ENCODE data around the gene TFR2.

The TFR2 gene

GRCh38 chr7:100577103-100577502 is 64.2 kb downstream of the TFR2 start:
- no peak overlapping the region for H3K4me3 ChIP-seq (ENCODE audit: low read depth, low read length)
- DNase-seq (ENCODE audit: low read depth) = no peak

GRCh38 chr7:100576384-100576993 is 64.9 kb downstream of the TFR2 start:
- no peak overlapping the region for H3K4me3 ChIP-seq (ENCODE audit: low read depth, low read length)
- DNase-seq (ENCODE audit: low read depth) = no peak

GRCh38 chr7:100575746-100576383 is 65.5 kb downstream of the TFR2 start:
- no peak overlapping the region for H3K4me3 ChIP-seq (ENCODE audit: low read depth, low read length)
- DNase-seq (ENCODE audit: low read depth) = no peak

GRCh38 chr7:100575206-100575631 is 66.1 kb downstream of the TFR2 start:
- no peak overlapping the region for H3K4me3 ChIP-seq (ENCODE audit: low read depth, low read length)
- DNase-seq (ENCODE audit: low read depth) = no peak

- H3K4me3 ChIP-seq (ENCODE audit: low read depth, low read length) = no peak overlapping the region
- no peak for DNase-seq (ENCODE audit: low read depth)
Measured at GRCh38 chr7:100574362-100575205, 66.8 kb downstream of the TFR2 start.

- no peak for DNase-seq (ENCODE audit: low read depth)
- no peak within 1 kb of the TSS for H3K4me3 ChIP-seq (ENCODE audit: low read depth, low read length)
Measured at GRCh38 chr7:100573691-100574361, 67.5 kb downstream of the TFR2 start, which contains the start of gene SAP25. SAP25 (minus strand) TSS chr7:100573900; CDS start chr7:100573742, 158 bp downstream.

- DNase-seq (ENCODE audit: low read depth) = no peak
- H3K4me3 ChIP-seq (ENCODE audit: low read depth, low read length) = no peak overlapping the region
Measured at GRCh38 chr7:100572949-100573675, 68.2 kb downstream of the TFR2 start.

GRCh38 chr7:100572281-100572948 is 68.9 kb downstream of the TFR2 start:
- DNase-seq (ENCODE audit: low read depth) = no peak
- no peak overlapping the region for H3K4me3 ChIP-seq (ENCODE audit: low read depth, low read length)

- DNase-seq (ENCODE audit: low read depth) = no peak
- H3K4me3 ChIP-seq (ENCODE audit: low read depth, low read length) = no peak overlapping the region
Measured at GRCh38 chr7:100571829-100572116, 69.6 kb downstream of the TFR2 start.

- H3K4me3 ChIP-seq (ENCODE audit: low read depth, low read length) = no peak overlapping the region
- no peak for DNase-seq (ENCODE audit: low read depth)
Measured at GRCh38 chr7:100570954-100571828, 70.2 kb downstream of the TFR2 start.
